Muscle layer of duodenum (tissue), 2 donors: ENCODE data around the gene NUFIP2.
A peak's percentile ranks its signal among the peaks of the same experiment; 100 is the strongest.

Experiments
- H3K27ac ChIP-seq: one replicate; pipeline ENCODE4 v1.7.0; 2013; ENCODE audit warnings: mild to moderate bottlenecking, low read length
- H3K27me3 ChIP-seq: one replicate; pipeline ENCODE4 v1.7.0; 2013; ENCODE audit warnings: low read depth, mild to moderate bottlenecking, control low read depth, low read length
- H3K36me3 ChIP-seq, 2 donors: one replicate each; pipeline ENCODE4 v1.7.0; 2013; ENCODE audit warnings: low read length in 2 of 2, control low read depth in 1 of 2, mild to moderate bottlenecking in 1 of 2; ENCODE audit not compliant: insufficient read depth in 2 of 2, control insufficient read depth in 1 of 2
- H3K4me1 ChIP-seq, 2 donors: one replicate each; pipeline ENCODE4 v1.7.0; 2013; ENCODE audit warnings: low read length in 2 of 2, mild to moderate bottlenecking in 2 of 2, control low read depth in 1 of 2, moderate library complexity in 1 of 2; ENCODE audit not compliant: insufficient read depth in 2 of 2, control insufficient read depth in 1 of 2
- H3K4me3 ChIP-seq, 2 donors: one replicate each; pipeline ENCODE4 v1.7.0; 2013; ENCODE audit warnings: low read length in 2 of 2, low read depth in 1 of 2, mild to moderate bottlenecking in 1 of 2
- H3K9me3 ChIP-seq, 2 donors: one replicate each; pipeline ENCODE4 v1.7.0; 2013; ENCODE audit warnings: low read length in 2 of 2, control low read depth in 1 of 2, mild to moderate bottlenecking in 1 of 2; ENCODE audit not compliant: control insufficient read depth in 1 of 2
- donor health status: healthy.

NUFIP2 gene

DNA sequence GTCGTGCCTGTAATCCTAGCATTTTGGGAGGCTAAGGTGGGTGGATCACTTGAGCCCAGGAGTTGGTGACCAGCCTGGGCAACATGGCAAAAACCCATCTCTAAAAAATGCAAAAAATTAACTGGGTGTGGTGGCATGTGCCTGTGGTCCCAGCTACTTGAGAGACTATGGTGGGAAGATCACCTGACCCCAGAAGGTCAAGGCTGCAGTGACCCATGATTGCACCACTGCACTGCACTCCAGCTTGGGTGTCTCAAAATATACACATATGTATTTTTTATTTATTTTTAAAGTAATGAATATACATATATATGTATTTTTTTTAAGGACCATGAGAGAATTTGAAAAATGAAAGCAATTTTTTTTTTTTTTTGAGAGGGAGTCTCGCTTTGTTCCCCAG lies 5.1 kb upstream of the NUFIP2 start:
- no peaks in the 10 kb centered on the region for H3K27me3 ChIP-seq
- no peak overlapping the region for H3K4me3 ChIP-seq
- H3K27ac ChIP-seq, result no peak overlapping the region
- H3K9me3 ChIP-seq, result no peaks in the 10 kb centered on the region
- H3K36me3 ChIP-seq, result no peaks in the 10 kb centered on the region
- peaks cover 0 to 4% of the 10 kb centered on the region in 2 donors for H3K4me1 ChIP-seq

- H3K27ac ChIP-seq, result no peak overlapping the region
- no peaks in the 10 kb centered on the region for H3K36me3 ChIP-seq
- H3K4me1 ChIP-seq, result peaks cover 4 to 17% of the 10 kb centered on the region in 2 donors
- no peaks in the 10 kb centered on the region for H3K27me3 ChIP-seq
- no peaks in the 10 kb centered on the region for H3K9me3 ChIP-seq
- H3K4me3 ChIP-seq, result no peak overlapping the region
Measured at GRCh38 chr17:29295420-29295819, 1.5 kb upstream of the NUFIP2 start.

- H3K27ac ChIP-seq, result peak overlapping the region; percentile 97
- H3K9me3 ChIP-seq, result no peaks in the 10 kb centered on the region
- no peaks in the 10 kb centered on the region for H3K27me3 ChIP-seq
Measured at GRCh38 chr17:29294580-29294900, 592 bp upstream of the NUFIP2 start.

GRCh38 chr17:29292992-29293889 lies 707 bp downstream of the NUFIP2 start:
- Histone ChIP-seq H3K4me1 (peaks cover 5 to 39% of the 10 kb centered on the region in 2 donors), H3K36me3 (peaks cover 0 to 13% of the 10 kb centered on the region in 2 donors), H3K27me3 (no peaks in the 10 kb centered on the region), H3K27ac (peak overlapping the region; percentile 99), H3K4me3 (peak overlapping the region; percentile 77 to 80), H3K9me3 (no peaks in the 10 kb centered on the region)

More at GRCh38 chr17:29294580-29294900, 592 bp upstream of the NUFIP2 start:
- H3K4me3 ChIP-seq, result peak overlapping the region; percentile 77 to 80
- H3K36me3 ChIP-seq, result peaks cover 0 to 5% of the 10 kb centered on the region in 2 donors
- H3K4me1 ChIP-seq, result peaks cover 5 to 26% of the 10 kb centered on the region in 2 donors

DNA sequence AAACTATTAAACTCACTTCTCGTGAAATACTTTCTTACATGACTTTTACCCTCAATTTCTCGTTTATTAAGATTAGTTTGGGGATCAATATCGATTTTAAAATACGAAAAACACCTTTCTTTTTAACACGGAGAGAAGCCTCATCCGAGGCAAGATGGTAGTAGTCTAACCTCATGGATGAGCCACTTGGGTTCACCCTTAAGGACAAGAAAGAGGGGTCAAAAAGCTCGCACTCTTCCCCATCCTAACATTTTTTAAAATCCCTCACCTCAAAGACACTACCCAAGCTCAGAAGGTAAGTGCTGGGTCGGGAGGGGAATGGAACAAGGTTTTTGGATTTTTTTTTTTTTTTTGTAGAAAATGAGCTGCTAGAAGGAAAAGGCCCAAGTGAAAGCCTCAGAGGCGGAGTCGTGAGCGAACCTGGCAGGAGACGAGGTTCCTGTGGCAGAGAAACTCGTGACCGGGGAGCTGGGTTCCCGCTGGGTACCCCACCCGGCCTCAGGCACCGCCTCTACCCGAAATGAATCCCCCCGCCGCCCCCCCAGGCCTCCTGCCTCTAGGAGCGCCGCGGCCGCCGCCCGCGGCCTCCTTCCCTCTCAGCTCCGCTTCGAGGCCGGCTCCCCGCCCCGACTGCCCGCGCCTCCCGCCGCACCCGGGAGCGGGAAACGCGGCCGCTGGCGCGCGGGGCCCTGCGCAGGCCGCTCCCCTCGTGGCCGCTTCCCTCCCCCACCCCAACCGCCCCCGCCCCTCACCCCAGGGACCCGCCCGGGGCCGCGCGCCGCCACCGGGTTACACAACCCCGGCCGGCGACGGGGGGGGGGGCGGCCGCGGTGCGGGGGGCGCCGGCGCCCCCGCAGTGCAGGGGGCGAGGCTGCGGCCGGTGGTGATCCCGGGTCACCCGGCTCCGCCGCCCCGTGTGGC lies 1.6 kb downstream of the NUFIP2 start:
- Histone ChIP-seq H3K4me1 (peaks cover 5 to 41% of the 10 kb centered on the region in 2 donors), H3K9me3 (no peaks in the 10 kb centered on the region), H3K4me3 (peak overlapping the region; percentile 78 to 97)

GRCh38 chr17:29291163-29291752 lies 2.7 kb downstream of the NUFIP2 start:
- peaks cover 5 to 50% of the 10 kb centered on the region in 2 donors for H3K4me1 ChIP-seq

More for the DNA sequence above, 1.6 kb downstream of the NUFIP2 start:
- Histone ChIP-seq H3K27ac (peak overlapping the region; percentile 99), H3K36me3 (peaks cover 4 to 19% of the 10 kb centered on the region in 2 donors), H3K27me3 (no peaks in the 10 kb centered on the region)

GRCh38 chr17:29289852-29290251 lies 4.1 kb downstream of the NUFIP2 start:
- H3K36me3 ChIP-seq, result peaks cover 11 to 38% of the 10 kb centered on the region in 2 donors
- H3K4me1 ChIP-seq, result peaks cover 5 to 56% of the 10 kb centered on the region in 2 donors
- H3K9me3 ChIP-seq, result no peaks in the 10 kb centered on the region
- H3K27ac ChIP-seq, result no peak overlapping the region
- no peak overlapping the region for H3K4me3 ChIP-seq
- H3K27me3 ChIP-seq, result no peaks in the 10 kb centered on the region

More at GRCh38 chr17:29291163-29291752, 2.7 kb downstream of the NUFIP2 start:
- Histone ChIP-seq H3K27ac (peak overlapping the region; percentile 99), H3K9me3 (no peaks in the 10 kb centered on the region), H3K36me3 (peaks cover 6 to 29% of the 10 kb centered on the region in 2 donors), H3K27me3 (no peaks in the 10 kb centered on the region), H3K4me3 (peak overlapping the region; percentile 78 to 97)

DNA sequence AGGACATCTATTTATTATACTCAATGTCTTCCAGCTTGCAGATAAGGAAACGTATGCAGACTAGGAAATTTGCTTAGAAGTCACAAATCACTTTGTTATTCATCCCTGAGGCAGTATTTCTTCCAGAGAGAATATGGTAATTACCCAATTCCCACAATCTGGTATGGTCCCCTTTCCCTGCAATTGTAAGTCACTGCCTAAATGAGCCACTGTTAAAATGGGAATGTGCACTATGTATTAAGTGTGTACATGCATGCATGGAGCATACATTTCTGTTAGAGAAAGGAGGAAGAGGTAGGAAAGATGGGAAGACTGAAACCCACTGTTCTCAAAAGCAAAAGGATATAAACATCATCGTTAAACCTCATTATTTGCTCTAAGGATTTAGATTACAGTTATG lies 10.0 kb downstream of the NUFIP2 start:
- H3K4me1 ChIP-seq, result peaks cover 0 to 50% of the 10 kb centered on the region in 2 donors
- no peaks in the 10 kb centered on the region for H3K27me3 ChIP-seq
- no peaks in the 10 kb centered on the region for H3K9me3 ChIP-seq
- H3K4me3 ChIP-seq, result no peak overlapping the region
- no peak overlapping the region for H3K27ac ChIP-seq
- peaks cover 37 to 49% of the 10 kb centered on the region in 2 donors for H3K36me3 ChIP-seq

DNA sequence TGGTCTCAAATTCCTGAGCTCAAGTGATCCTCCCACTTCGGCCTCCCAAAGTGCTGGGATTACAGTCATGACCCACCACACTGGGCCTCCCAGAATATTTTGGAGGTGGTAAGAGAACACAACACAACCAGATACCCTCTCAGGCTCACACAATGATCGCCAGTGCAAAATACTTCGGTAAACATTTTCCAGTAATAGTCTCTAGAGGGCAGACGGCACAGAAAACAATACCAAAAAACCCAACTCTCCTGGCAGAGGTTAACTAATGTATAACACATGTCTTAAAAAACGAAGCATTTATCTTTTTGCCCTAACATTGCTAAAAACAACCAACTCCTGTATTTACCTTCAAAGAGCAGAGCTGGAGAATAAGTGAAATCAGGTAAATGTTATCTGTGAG lies 10.5 kb downstream of the NUFIP2 start:
- Histone ChIP-seq H3K27me3 (no peaks in the 10 kb centered on the region), H3K36me3 (peaks cover 37 to 45% of the 10 kb centered on the region in 2 donors), H3K4me3 (no peak overlapping the region), H3K4me1 (peaks cover 0 to 45% of the 10 kb centered on the region in 2 donors), H3K27ac (no peak overlapping the region), H3K9me3 (no peaks in the 10 kb centered on the region)

GRCh38 chr17:29279397-29280070 lies 14.4 kb downstream of the NUFIP2 start:
- peaks cover 7 to 51% of the 10 kb centered on the region in 2 donors for H3K4me1 ChIP-seq
- H3K27me3 ChIP-seq, result no peaks in the 10 kb centered on the region
- H3K27ac ChIP-seq, result no peak overlapping the region
- H3K9me3 ChIP-seq, result no peaks in the 10 kb centered on the region
- peaks cover 20 to 26% of the 10 kb centered on the region in 2 donors for H3K36me3 ChIP-seq
- no peak overlapping the region for H3K4me3 ChIP-seq
